ENCODE data around the gene RBBP4. TPM values are rescaled to one million over a fixed set of nuclear protein-coding genes. Genes with fewer than 3 reads are reported as not detected.

The RBBP4 gene
- total and polyA plus RNA-seq, 2 of the 13 experiments (the other 11 are each of a cell fraction or from before 2014, with no cell fraction given), result 64.4 to 166 TPM

GRCh38 chr1:32612189-32612881 is 38.7 kb upstream of the RBBP4 start (continued):
- peak; percentile 73 for TF ChIP-seq GATAD1 (CRISPR knock-in tag; IDR thresholded peaks at IDR 0.05)
- no peak for TF ChIP-seq SIN3B (IDR thresholded peaks at IDR 0.05; ENCODE audit: low read length)
- TF ChIP-seq ELF4 (CRISPR knock-in tag; IDR thresholded peaks at IDR 0.05; ENCODE audit: borderline replicate concordance), result peak; percentile 55; the same call in 1 of the 2 replicates
- peak; percentile 64; the same call in 1 of the 2 replicates for TF ChIP-seq RARA (CRISPR knock-in tag; IDR thresholded peaks at IDR 0.05)
- TF ChIP-seq ZNF639 (CRISPR knock-in tag; conservative IDR thresholded peaks at IDR 0.05), result no peak
- TF ChIP-seq ZBTB33 (CRISPR knock-in tag; IDR thresholded peaks at IDR 0.05), result no peak
- TF ChIP-seq ZNF605 (CRISPR knock-in tag; IDR thresholded peaks at IDR 0.05), result peak; percentile 66; the same call in 1 of the 2 replicates
- TF ChIP-seq ZNF83 (CRISPR knock-in tag; IDR thresholded peaks at IDR 0.05; ENCODE audit: borderline replicate concordance), result no peak
- peak; percentile 20; the same call in 1 of the 2 replicates for TF ChIP-seq USF2 (IDR thresholded peaks at IDR 0.05; ENCODE audit: low read depth, low read length)
- peak; percentile 45; the same call in 1 of the 2 replicates for TF ChIP-seq USF2 (CRISPR knock-in tag; IDR thresholded peaks at IDR 0.05; ENCODE audit: borderline replicate concordance)
- TF ChIP-seq ZIK1 (CRISPR knock-in tag; IDR thresholded peaks at IDR 0.05; ENCODE audit: borderline replicate concordance, low read depth), result no peak; the same call in 1 of the 2 replicates
- peak; percentile 16; the same call in 1 of the 2 replicates for TF ChIP-seq HOMEZ (CRISPR knock-in tag; IDR thresholded peaks at IDR 0.05; ENCODE audit: low read depth)
- peak; percentile 39; the same call in 1 of the 2 replicates for TF ChIP-seq ATF2 (CRISPR knock-in tag; IDR thresholded peaks at IDR 0.05)
